ENCODE data around the gene SOX4. TPM values are rescaled to one million over a fixed set of nuclear protein-coding genes. Genes with fewer than 3 reads are reported as not detected.
"Not testable (repeated sequence)": the region's sequence is repeated elsewhere in the genome, so short reads cannot be mapped to it uniquely, and the experiment has no call there.

SOX4 gene
- total RNA-seq (2014; rRNA removed; shearing (Covaris generic)) = 46.8 and 49.8 TPM in 2 replicates

- peak; percentile 97 for DNase-seq (ENCODE audit: low spot score)
Measured at GRCh38 chr6:21593412-21593926, at the start of gene SOX4. Gene SOX4 (plus strand): TSS chr6:21593751. CDS start chr6:21594535, 784 bp downstream.

DNA sequence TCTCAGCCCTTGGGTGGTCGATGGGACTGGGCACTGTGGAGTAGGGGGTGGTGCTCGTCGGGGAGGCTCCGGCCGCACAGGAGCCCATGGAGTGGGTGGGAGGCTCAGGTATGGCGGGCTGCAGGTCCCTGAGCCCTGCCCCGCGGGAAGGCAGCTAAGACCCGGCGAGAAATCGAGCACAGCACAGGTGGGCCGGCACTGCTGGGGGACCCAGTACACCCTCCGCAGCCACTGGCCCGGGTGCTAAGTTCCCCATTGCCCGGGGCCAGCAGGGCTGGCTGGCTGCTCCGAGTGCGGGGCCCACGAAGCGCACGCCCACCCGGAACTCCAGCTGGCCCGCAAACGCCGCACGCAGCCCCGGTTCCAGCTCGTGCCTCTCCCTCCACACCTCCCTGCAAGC is 41.3 kb upstream of the SOX4 start:
- not testable (repeated sequence) for DNase-seq (ENCODE audit: low spot score)

GRCh38 chr6:21554286-21554685 is 39.3 kb upstream of the SOX4 start:
- no peak for DNase-seq (ENCODE audit: low spot score)

DNA sequence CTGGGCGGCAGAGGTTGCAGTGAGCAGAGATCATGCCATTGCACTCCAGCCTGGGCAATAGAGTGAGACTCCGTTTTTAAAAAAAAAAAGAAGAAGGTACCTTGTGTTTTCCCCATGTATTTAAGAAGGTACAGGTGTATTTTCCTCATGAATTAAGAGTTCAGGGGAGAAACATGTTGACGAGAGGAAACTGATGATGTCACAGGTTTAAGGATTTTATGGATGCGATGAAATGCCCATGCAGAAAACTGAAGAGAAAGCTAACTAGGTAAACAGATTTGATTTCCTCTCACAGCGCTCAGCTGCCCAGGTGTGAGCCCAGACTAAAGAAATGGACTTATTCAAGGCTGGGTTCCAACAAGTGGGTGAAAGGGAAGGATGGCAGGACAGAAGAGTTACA is 38.4 kb upstream of the SOX4 start:
- no peak for DNase-seq (ENCODE audit: low spot score)

DNA sequence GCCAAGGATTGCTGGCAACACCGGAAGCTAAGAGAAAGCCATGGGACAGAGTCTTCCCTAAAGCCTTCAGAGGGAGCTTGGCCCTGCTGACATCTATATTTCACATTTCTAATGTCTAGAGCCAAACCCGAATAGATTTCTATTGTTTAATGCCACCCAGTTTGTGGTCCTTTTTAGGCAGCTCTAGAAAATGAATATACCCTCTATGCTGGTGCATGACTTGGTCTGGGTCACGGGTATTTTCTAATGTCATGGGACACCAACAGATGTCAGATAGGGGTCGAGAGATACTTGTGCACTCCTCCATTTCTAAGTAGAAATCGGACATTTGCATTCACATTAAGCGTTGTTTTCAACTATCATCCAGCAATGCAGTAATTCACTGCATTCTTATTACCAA is 37.0 kb upstream of the SOX4 start:
- no peak for DNase-seq (ENCODE audit: low spot score)

GRCh38 chr6:21556968-21557721 is 36.4 kb upstream of the SOX4 start:
- no peak for DNase-seq (ENCODE audit: low spot score)

GRCh38 chr6:21559238-21559637 is 34.3 kb upstream of the SOX4 start:
- no peak for DNase-seq (ENCODE audit: low spot score)

- no peak for DNase-seq (ENCODE audit: low spot score)
Measured at GRCh38 chr6:21560249-21560648, 33.3 kb upstream of the SOX4 start.

DNA sequence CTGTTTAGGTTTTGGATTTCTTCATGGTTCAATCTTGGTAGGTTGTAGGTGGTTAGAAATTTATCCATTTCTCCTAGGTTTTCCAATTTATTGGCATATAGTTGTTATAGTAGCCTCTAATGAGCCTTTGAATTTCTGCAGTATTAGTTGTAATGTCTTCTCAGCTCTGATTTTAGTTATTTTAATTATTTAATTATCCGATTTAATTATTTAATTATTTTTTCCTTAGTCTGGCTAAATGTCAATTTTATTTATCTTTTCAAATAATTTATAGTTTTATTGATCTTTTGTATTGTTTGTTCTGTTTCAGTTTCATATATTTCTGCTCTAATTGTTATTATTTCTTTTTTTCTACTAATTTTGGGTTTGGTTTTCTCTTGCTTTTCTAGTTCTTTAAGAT is 28.1 kb upstream of the SOX4 start:
- DNase-seq (ENCODE audit: low spot score) = no peak

- no peak for DNase-seq (ENCODE audit: low spot score)
Measured at GRCh38 chr6:21578523-21578922, 15.0 kb upstream of the SOX4 start.

- no peak for DNase-seq (ENCODE audit: low spot score)
Measured at GRCh38 chr6:21582651-21583050, 10.9 kb upstream of the SOX4 start.

DNA sequence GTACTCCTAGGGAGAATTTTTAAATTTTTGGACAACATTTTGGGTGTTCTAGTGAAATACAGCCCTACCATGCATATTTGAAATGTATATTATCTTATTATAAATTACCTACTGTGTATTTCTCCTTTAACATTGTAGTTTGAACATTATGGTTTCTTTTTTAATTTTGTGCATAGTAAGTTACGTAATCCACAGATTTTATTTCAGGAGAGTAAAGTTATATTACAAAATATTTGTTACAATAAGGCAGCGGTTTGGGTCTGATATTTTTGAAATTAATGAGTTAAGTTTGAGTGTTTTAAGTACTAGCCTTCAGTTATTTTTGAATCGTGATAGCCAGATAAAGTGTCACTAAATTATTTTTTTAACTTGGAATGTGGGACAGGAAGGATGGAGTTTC is 7.3 kb upstream of the SOX4 start:
- DNase-seq (ENCODE audit: low spot score) = no peak

- no peak for DNase-seq (ENCODE audit: low spot score)
Measured at GRCh38 chr6:21586740-21587178, 6.8 kb upstream of the SOX4 start.

- DNase-seq (ENCODE audit: low spot score) = peak; percentile 82
Measured at GRCh38 chr6:21587179-21587960, 6.2 kb upstream of the SOX4 start.

DNA sequence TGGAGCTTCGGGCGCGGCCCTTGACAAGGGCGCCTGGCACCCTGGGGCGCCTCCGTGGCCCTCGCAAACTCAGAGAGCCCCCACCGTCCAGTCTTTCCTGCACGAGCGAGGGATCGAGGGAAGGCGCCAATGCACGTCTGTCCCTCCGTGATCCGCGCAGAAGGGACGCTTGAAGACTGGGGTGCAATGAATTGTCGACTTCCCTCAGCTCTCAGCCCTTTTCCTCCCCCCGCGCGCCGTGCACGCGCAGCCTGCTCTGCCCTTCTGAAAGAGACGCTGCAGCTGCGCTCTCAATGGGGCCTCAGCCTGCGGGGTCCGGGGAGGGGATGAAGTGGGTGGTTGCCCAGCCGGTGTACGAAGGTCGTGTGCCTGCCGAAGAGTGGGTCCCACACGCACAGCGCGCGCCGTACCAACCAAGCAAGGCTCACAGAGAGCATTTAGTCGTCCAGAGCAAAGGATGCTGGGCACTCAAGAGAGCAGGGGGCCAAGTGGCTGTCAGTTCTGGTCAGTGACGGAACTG is 5.5 kb upstream of the SOX4 start:
- DNase-seq (ENCODE audit: low spot score) = peak; percentile 73

GRCh38 chr6:21588481-21589351 is 4.8 kb upstream of the SOX4 start:
- DNase-seq (ENCODE audit: low spot score) = peak; percentile 79

- peak; percentile 94 for DNase-seq (ENCODE audit: low spot score)
Measured at GRCh38 chr6:21589352-21590345, 3.9 kb upstream of the SOX4 start.

DNA sequence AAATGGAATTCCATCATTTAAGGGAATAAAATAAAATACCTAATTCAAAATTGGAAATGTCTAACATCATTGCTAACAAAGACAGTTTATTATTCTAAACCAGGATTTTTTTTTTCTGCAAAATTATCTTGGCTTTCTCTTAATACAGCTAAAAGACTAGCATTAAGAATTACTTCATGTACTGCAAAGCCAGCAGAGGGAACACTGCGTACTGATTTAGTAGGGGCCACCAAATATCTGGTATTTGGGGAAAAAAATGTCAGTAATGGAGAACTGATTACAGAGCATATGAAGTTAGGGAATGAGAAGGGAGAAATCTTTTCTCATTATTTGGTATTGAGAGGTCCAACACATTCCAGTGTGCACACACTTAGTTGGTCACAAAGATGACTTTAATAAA is 3.2 kb upstream of the SOX4 start:
- DNase-seq (ENCODE audit: low spot score) = no peak

- no peak for DNase-seq (ENCODE audit: low spot score)
Measured at GRCh38 chr6:21591446-21591845, 2.1 kb upstream of the SOX4 start.

- no peak for DNase-seq (ENCODE audit: low spot score)
Measured at GRCh38 chr6:21592953-21593352, 598 bp upstream of the SOX4 start.

Data from HT-29 (cell line).